NT2/D1 (cell line): ENCODE results near the gene MBOAT2.

Source experiments
- DNase-seq: peaks from one replicate; pipeline ENCODE4 v3.0.0-alpha.2; 2011; ENCODE audit warnings: low read depth, low spot score
- H3K27me3 ChIP-seq: 2 replicates; pipeline ENCODE4 v1.6.0; 2011; ENCODE audit warnings: mild to moderate bottlenecking; ENCODE audit not compliant: insufficient read length, insufficient read depth
- H3K36me3 ChIP-seq: 2 replicates; pipeline ENCODE4 v1.6.1; 2011; ENCODE audit warnings: mild to moderate bottlenecking, low read length, mixed read lengths; ENCODE audit not compliant: insufficient read depth, insufficient read length
- H3K4me1 ChIP-seq: 2 replicates; pipeline ENCODE4 v1.5.1; 2011; ENCODE audit not compliant: insufficient read depth, insufficient read length
- H3K4me3 ChIP-seq: 2 replicates; pipeline ENCODE4 v1.5.1; 2011; ENCODE audit warnings: low read depth; ENCODE audit not compliant: insufficient read length
- H3K9ac ChIP-seq: 2 replicates; pipeline ENCODE4 v1.6.0; 2011; ENCODE audit warnings: low read depth; ENCODE audit not compliant: insufficient read length
- H3K9me3 ChIP-seq: 2 replicates; pipeline ENCODE4 v1.5.1; 2011; ENCODE audit warnings: mild to moderate bottlenecking, low read length; ENCODE audit not compliant: insufficient read depth
- SUZ12 ChIP-seq: IDR thresholded peaks from 2 replicates; pipeline ENCODE4 v1.6.1; 2011; ENCODE audit not compliant: insufficient read length, insufficient read depth; ENCODE audit errors: extremely low read depth
- YY1 ChIP-seq: IDR thresholded peaks from 2 replicates; pipeline ENCODE4 v1.6.1; 2011; ENCODE audit not compliant: insufficient read length, insufficient read depth
- ZNF274 ChIP-seq: IDR thresholded peaks from 2 replicates; pipeline ENCODE4 v1.6.1; 2011; ENCODE audit warnings: mild to moderate bottlenecking, low read depth, low read length

Gene MBOAT2

GRCh38 chr2:8841932-8842331 is 161.6 kb downstream of the MBOAT2 start:
- Histone ChIP-seq H3K36me3 (no peaks in the 10 kb centered on the region), H3K9ac (no peak overlapping the region), H3K9me3 (no peaks in the 10 kb centered on the region), H3K27me3 (no peaks in the 10 kb centered on the region), H3K4me1 (no peaks in the 10 kb centered on the region), H3K4me3 (no peak overlapping the region)
- DNase-seq, result no peak
- TF ChIP-seq YY1 (no peak), SUZ12 (no peak), ZNF274 (no peak)

GRCh38 chr2:8840475-8841091 is 162.9 kb downstream of the MBOAT2 start:
- Histone ChIP-seq H3K4me3 (no peak overlapping the region), H3K9me3 (no peaks in the 10 kb centered on the region), H3K36me3 (no peaks in the 10 kb centered on the region), H3K27me3 (no peaks in the 10 kb centered on the region), H3K9ac (no peak overlapping the region), H3K4me1 (no peaks in the 10 kb centered on the region)
- TF ChIP-seq YY1 (no peak), SUZ12 (no peak), ZNF274 (no peak)
- DNase-seq, result no peak

- DNase-seq, result no peak
- Histone ChIP-seq H3K36me3 (no peaks in the 10 kb centered on the region), H3K4me3 (no peak overlapping the region), H3K4me1 (no peaks in the 10 kb centered on the region), H3K27me3 (no peaks in the 10 kb centered on the region), H3K9me3 (no peaks in the 10 kb centered on the region), H3K9ac (no peak overlapping the region)
- TF ChIP-seq SUZ12, result no peak
- TF ChIP-seq ZNF274, result no peak
- TF ChIP-seq YY1, result no peak
Observed at GRCh38 chr2:8839189-8839965, 164.1 kb downstream of the MBOAT2 start.

- Histone ChIP-seq H3K9me3 (no peaks in the 10 kb centered on the region), H3K4me3 (no peak overlapping the region), H3K27me3 (no peaks in the 10 kb centered on the region), H3K4me1 (no peaks in the 10 kb centered on the region), H3K36me3 (no peaks in the 10 kb centered on the region), H3K9ac (no peak overlapping the region)
- DNase-seq, result no peak
- no peak for TF ChIP-seq SUZ12
- TF ChIP-seq ZNF274, result no peak
- no peak for TF ChIP-seq YY1
Observed at GRCh38 chr2:8837795-8838140, 165.7 kb downstream of the MBOAT2 start.

GRCh38 chr2:8836971-8837794 is 166.3 kb downstream of the MBOAT2 start, which contains the start of gene KIDINS220:
Gene KIDINS220, minus strand, starts transcription at chr2:8837613. Its CDS starts 10,520 bp downstream, at chr2:8827093.
- Histone ChIP-seq H3K36me3 (no peaks in the 10 kb centered on the region), H3K27me3 (no peaks in the 10 kb centered on the region), H3K9ac (peak within 1 kb of the TSS; percentile 65), H3K4me3 (peak within 1 kb of the TSS; percentile 69), H3K9me3 (no peaks in the 10 kb centered on the region), H3K4me1 (no peaks in the 10 kb centered on the region)
- TF ChIP-seq YY1 (peak; percentile 59), ZNF274 (no peak)
- peak; percentile 72 for DNase-seq

- no peaks in the 10 kb centered on the region for H3K4me1 ChIP-seq
- H3K36me3 ChIP-seq, result no peaks in the 10 kb centered on the region
- no peak overlapping the region for H3K9ac ChIP-seq
- no peaks in the 10 kb centered on the region for H3K27me3 ChIP-seq
- no peaks in the 10 kb centered on the region for H3K9me3 ChIP-seq
- H3K4me3 ChIP-seq, result no peak overlapping the region
- TF ChIP-seq SUZ12 (no peak), ZNF274 (no peak), YY1 (no peak)
- DNase-seq, result no peak
Observed at GRCh38 chr2:8835279-8835678, 168.2 kb downstream of the MBOAT2 start.

- Histone ChIP-seq H3K27me3 (no peaks in the 10 kb centered on the region), H3K9ac (no peak overlapping the region), H3K4me1 (no peaks in the 10 kb centered on the region), H3K36me3 (no peaks in the 10 kb centered on the region), H3K9me3 (no peaks in the 10 kb centered on the region), H3K4me3 (no peak overlapping the region)
- TF ChIP-seq YY1 (no peak), ZNF274 (no peak), SUZ12 (no peak)
- no peak for DNase-seq
Observed at GRCh38 chr2:8833853-8834252, 169.6 kb downstream of the MBOAT2 start.

- no peak overlapping the region for H3K9ac ChIP-seq
- no peak overlapping the region for H3K4me3 ChIP-seq
- DNase-seq, result no peak
- TF ChIP-seq ZNF274 (no peak), SUZ12 (no peak), YY1 (no peak)
- no peaks in the 10 kb centered on the region for H3K27me3 ChIP-seq
- no peaks in the 10 kb centered on the region for H3K36me3 ChIP-seq
- H3K4me1 ChIP-seq, result no peaks in the 10 kb centered on the region
- no peaks in the 10 kb centered on the region for H3K9me3 ChIP-seq
Observed at GRCh38 chr2:8831516-8831915, 172.0 kb downstream of the MBOAT2 start.
